ENCODE measurements around the gene PYGL.

PYGL gene

DNA sequence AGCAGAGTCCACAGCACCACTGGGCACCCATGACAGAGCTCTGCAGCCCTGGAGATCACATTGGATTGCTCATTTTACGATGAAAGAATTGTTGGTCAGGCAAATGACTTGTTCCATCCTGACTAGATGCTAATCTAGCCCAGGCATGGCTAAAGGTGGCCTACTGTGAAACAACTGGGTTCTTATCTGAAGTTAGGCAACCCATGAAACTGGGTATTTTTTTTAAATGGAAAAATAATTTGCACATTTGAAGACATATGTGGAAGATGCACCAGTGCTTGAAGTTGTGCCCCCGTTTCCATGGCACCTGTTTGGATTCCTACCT is 8.3 kb downstream of the PYGL start:
- H3K4me3 ChIP-seq (ENCODE audit: control insufficient read depth, low read depth, low read length) = no peak overlapping the region
- TF ChIP-seq, protein P1, sequence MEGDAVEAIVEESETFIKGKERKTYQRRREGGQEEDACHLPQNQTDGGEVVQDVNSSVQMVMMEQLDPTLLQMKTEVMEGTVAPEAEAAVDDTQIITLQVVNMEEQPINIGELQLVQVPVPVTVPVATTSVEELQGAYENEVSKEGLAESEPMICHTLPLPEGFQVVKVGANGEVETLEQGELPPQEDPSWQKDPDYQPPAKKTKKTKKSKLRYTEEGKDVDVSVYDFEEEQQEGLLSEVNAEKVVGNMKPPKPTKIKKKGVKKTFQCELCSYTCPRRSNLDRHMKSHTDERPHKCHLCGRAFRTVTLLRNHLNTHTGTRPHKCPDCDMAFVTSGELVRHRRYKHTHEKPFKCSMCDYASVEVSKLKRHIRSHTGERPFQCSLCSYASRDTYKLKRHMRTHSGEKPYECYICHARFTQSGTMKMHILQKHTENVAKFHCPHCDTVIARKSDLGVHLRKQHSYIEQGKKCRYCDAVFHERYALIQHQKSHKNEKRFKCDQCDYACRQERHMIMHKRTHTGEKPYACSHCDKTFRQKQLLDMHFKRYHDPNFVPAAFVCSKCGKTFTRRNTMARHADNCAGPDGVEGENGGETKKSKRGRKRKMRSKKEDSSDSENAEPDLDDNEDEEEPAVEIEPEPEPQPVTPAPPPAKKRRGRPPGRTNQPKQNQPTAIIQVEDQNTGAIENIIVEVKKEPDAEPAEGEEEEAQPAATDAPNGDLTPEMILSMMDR (conservative IDR thresholded peaks at IDR 0.05; ENCODE audit: control insufficient read depth, insufficient read depth, low read depth, low read length) = no peak
- DNase-seq (ENCODE audit: low read depth) = no peak

- no peak overlapping the region for H3K4me3 ChIP-seq (ENCODE audit: control insufficient read depth, low read depth, low read length)
- no peak for DNase-seq (ENCODE audit: low read depth)
- TF ChIP-seq, protein P1 (conservative IDR thresholded peaks at IDR 0.05; ENCODE audit: control insufficient read depth, insufficient read depth, low read depth, low read length) = no peak
Observed at GRCh38 chr14:50935126-50936015, 8.9 kb downstream of the PYGL start.

DNA sequence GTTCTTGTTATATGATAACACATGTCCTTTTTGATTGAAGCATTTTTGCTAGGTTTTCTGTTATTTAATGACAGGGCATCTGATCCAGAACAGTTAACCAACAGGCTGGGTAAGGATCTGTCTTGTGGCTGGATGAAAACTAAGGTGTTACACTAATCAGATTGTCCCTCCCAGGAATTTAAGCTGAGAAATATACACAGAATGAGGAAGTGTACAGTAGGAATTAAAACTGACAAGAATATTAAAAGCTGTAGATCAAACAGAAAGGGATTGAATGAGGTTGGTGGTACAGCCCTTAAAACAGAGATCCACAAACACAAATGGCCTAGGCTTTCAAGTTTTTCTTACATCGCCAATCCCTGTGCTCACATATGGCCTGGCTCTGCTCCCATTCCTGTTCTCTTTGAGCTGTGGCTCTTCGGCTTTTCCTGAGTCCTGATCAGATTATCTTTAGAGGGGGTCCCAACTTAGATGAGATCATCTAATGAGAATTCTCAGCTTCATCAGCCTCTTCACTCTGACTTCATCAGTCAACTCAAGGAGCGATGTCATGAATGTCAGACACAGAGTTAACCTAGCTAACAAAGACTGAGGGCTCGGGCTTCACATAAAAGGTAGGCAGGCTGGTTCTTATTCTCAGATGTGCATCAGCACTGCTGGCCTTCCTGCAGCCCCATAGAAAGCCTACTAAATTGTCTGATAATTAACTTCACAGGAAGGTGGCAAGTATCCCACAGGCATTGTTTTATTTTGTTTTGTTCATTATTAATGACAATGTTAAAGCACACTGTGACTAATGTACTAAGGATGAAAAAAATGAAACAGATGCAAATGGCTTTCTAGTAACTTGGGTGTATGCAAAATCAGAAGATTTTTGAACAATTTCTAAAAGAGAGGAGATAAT is 11.4 kb downstream of the PYGL start:
- H3K4me3 ChIP-seq (ENCODE audit: control insufficient read depth, low read depth, low read length) = no peak overlapping the region
- TF ChIP-seq, protein P1 (conservative IDR thresholded peaks at IDR 0.05; ENCODE audit: control insufficient read depth, insufficient read depth, low read depth, low read length) = no peak
- no peak for DNase-seq (ENCODE audit: low read depth)

DNA sequence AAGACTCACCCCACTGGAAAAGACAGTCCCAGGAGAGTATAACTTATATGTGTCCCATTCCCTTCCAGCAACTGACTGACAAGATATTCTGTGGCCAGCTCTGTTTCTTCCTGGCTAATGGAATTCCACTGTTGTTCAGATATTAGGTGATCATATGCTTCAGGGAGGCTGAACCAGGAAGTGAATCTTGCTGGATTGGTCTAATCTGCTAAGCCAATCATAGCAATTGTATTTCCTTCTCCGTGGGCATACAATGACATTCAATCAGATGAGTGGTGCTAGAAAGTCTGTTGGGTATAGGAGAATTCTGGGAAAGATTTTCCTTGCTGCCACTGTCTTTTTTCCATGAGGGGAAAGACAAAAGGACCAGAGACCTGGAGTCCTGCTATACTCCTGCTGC is 12.1 kb downstream of the PYGL start:
- no peak overlapping the region for H3K4me3 ChIP-seq (ENCODE audit: control insufficient read depth, low read depth, low read length)
- DNase-seq (ENCODE audit: low read depth) = no peak
- TF ChIP-seq, protein P1 (conservative IDR thresholded peaks at IDR 0.05; ENCODE audit: control insufficient read depth, insufficient read depth, low read depth, low read length) = no peak

GRCh38 chr14:50931559-50931958 is 12.7 kb downstream of the PYGL start:
- H3K4me3 ChIP-seq (ENCODE audit: control insufficient read depth, low read depth, low read length) = no peak overlapping the region
- TF ChIP-seq, protein P1 (conservative IDR thresholded peaks at IDR 0.05; ENCODE audit: control insufficient read depth, insufficient read depth, low read depth, low read length) = no peak
- DNase-seq (ENCODE audit: low read depth) = no peak

DNA sequence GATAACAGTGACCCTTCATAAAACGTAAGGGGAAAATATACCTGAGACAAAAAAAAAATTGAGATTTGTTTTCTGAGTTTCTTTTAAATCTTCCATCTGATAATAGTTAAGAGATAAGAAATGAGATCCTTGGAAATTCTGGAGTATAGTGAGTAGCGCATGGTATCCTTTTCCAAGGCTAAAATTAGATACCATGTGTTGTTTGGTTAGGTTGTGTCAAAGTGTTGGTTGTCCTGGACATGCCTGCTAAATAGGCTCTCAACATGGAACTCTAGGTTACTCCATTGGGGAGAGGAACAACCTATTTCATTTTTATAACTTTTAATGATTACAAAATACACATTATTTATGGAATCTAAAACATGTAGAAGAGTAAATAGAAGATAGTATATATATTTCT is 14.8 kb downstream of the PYGL start:
- H3K4me3 ChIP-seq (ENCODE audit: control insufficient read depth, low read depth, low read length) = no peak overlapping the region
- TF ChIP-seq, protein P1 (conservative IDR thresholded peaks at IDR 0.05; ENCODE audit: control insufficient read depth, insufficient read depth, low read depth, low read length) = no peak
- DNase-seq (ENCODE audit: low read depth) = no peak
